GM21717 (cell line): ENCODE measurements around the gene GLI2.

Experiments used
- ATAC-seq: cut with Tn5 transposase; IDR thresholded peaks from one replicate; pipeline ENCODE4 v1.9.1; 2021; ENCODE audit warnings: mild to moderate bottlenecking, moderate library complexity; ENCODE audit not compliant: unreplicated experiment

Gene GLI2

GRCh38 chr2:120735746-120736170, at the start of gene GLI2:
Gene GLI2 (plus strand): TSS chr2:120735868. CDS start chr2:120797321, 61,453 bp downstream.
- ATAC-seq, result peak; percentile 53

GRCh38 chr2:120685974-120686297, 49.7 kb upstream of the GLI2 start:
- no peak for ATAC-seq

GRCh38 chr2:120686511-120687168, 49.0 kb upstream of the GLI2 start:
- no peak for ATAC-seq

GRCh38 chr2:120687210-120687609, 48.5 kb upstream of the GLI2 start:
- ATAC-seq, result no peak

- no peak for ATAC-seq
These were observed 45.1 kb upstream of the GLI2 start for GRCh38 chr2:120690521-120690920.

GRCh38 chr2:120691410-120691809, 44.3 kb upstream of the GLI2 start:
- ATAC-seq, result no peak

GRCh38 chr2:120692691-120693090, 43.0 kb upstream of the GLI2 start:
- ATAC-seq, result no peak

- no peak for ATAC-seq
These were observed 42.5 kb upstream of the GLI2 start for GRCh38 chr2:120693121-120693520.

GRCh38 chr2:120694034-120694433, 41.6 kb upstream of the GLI2 start:
- ATAC-seq, result no peak

- no peak for ATAC-seq
These were observed 38.2 kb upstream of the GLI2 start for GRCh38 chr2:120697471-120697870.

- ATAC-seq, result no peak
These were observed 36.4 kb upstream of the GLI2 start for GRCh38 chr2:120699292-120699691.

- ATAC-seq, result no peak
These were observed 35.0 kb upstream of the GLI2 start for GRCh38 chr2:120700659-120701058.

- no peak for ATAC-seq
These were observed 34.6 kb upstream of the GLI2 start for GRCh38 chr2:120701096-120701495.

GRCh38 chr2:120701499-120701898, 34.2 kb upstream of the GLI2 start:
- ATAC-seq, result no peak

- ATAC-seq, result no peak
These were observed 33.6 kb upstream of the GLI2 start for GRCh38 chr2:120702061-120702460.

GRCh38 chr2:120702801-120703200, 32.9 kb upstream of the GLI2 start:
- ATAC-seq, result no peak

- no peak for ATAC-seq
These were observed 32.2 kb upstream of the GLI2 start for GRCh38 chr2:120703330-120703994.

- ATAC-seq, result no peak
These were observed 31.0 kb upstream of the GLI2 start for GRCh38 chr2:120704696-120705095.

- no peak for ATAC-seq
These were observed 27.9 kb upstream of the GLI2 start for GRCh38 chr2:120707816-120708215.

GRCh38 chr2:120708944-120709607, 26.6 kb upstream of the GLI2 start:
- ATAC-seq, result no peak

- no peak for ATAC-seq
These were observed 26.0 kb upstream of the GLI2 start for GRCh38 chr2:120709608-120710041.

- no peak for ATAC-seq
These were observed 25.4 kb upstream of the GLI2 start for GRCh38 chr2:120710256-120710655.
